HepG2 (cell line): Measurements from ENCODE around the gene C17orf75. TPM values are rescaled to one million over a fixed set of nuclear protein-coding genes. Genes with fewer than 3 reads are reported as not detected.

ENCODE experiments used
- ATAC-seq: fragments of 200-7000 bp; cut with Tn5 transposase; 3 replicates; pipeline ENCODE4 v1.9.1; 2020; ENCODE audit warnings: mild to moderate bottlenecking, moderate library complexity
- BruUV-seq: library from RNA; stranded (reverse); fragments of 400-500 nt; replicated peaks from 2 replicates; lab custom pipeline; 2021; lab: Mats Ljungman, UMichigan
- CTCF ChIA-PET: fragments of 300-600 bp; formaldehyde crosslinking; extraction: SDS; loops from one replicate; lab custom pipeline; 2021; ENCODE audit warnings: low total read pairs, inconsistent platforms, low intra/inter-chr PET ratio; lab: Yijun Ruan, JAX
- POLR2A ChIA-PET: fragments of 350-600 bp; sonication (Branson Sonifier 250); formaldehyde crosslinking; loops from one replicate; lab custom pipeline; 2020; ENCODE audit warnings: antibody characterized with exemption, inconsistent platforms; lab: Yijun Ruan, JAX
- DNase-seq: peaks from one replicate; pipeline ENCODE4 v3.0.0-alpha.2; 2015; ENCODE audit warnings: low spot score
- FAIRE-seq: peaks from 3 replicates; lab custom pipeline; 2011; peaks lifted over from hg19 to GRCh38; lab: Jason Lieb, UNC
- H2AFZ ChIP-seq: one replicate; pipeline ENCODE4 v1.6.1; 2011; ENCODE audit warnings: low read length, inconsistent platforms
- H3K27ac ChIP-seq: fragments of 300-600 bp; 3 replicates; pipeline ENCODE4 v1.8.0; 2011; ENCODE audit warnings: mixed run types, mild to moderate bottlenecking, mixed read lengths, low read length, inconsistent platforms; ENCODE audit not compliant: insufficient read depth; ENCODE audit errors: extremely low read length
- H3K27me3 ChIP-seq, 2 experiments: fragments of 200-600 bp in 1 of 2; 2 replicates in 1 of 2; 3 replicates in 1 of 2; pipeline versions ENCODE4 v1.6.0 to v1.8.0; 2011; ENCODE audit warnings: low read length in 2 of 2, mild to moderate bottlenecking in 2 of 2, moderate library complexity in 2 of 2, inconsistent platforms in 1 of 2; ENCODE audit not compliant: insufficient read depth in 2 of 2, control insufficient read depth in 1 of 2
- H3K36me3 ChIP-seq, 2 experiments: fragments of 200-600 bp in 1 of 2; replicated peaks in 1 of 2; 2 replicates in 1 of 2; 3 replicates in 1 of 2; pipeline versions ENCODE4 v1.5.1 to v1.8.0; 2011; ENCODE audit warnings: low read length in 2 of 2, inconsistent platforms in 1 of 2; ENCODE audit not compliant: insufficient read depth in 2 of 2, control insufficient read depth in 1 of 2
- H3K4me1 ChIP-seq: 2 replicates; pipeline ENCODE4 v1.5.1; 2012; ENCODE audit warnings: low read length, inconsistent platforms; ENCODE audit not compliant: insufficient read depth
- H3K4me2 ChIP-seq: 2 replicates; pipeline ENCODE4 v1.6.0; 2011; ENCODE audit warnings: low read depth, low read length, inconsistent platforms
- H3K4me3 ChIP-seq, 3 experiments: fragments of 200-600 bp in 1 of 3; sonication (generic), shearing (Covaris generic) in 1 of 3; replicated peaks in 1 of 3; 2 replicates each; pipeline ENCODE4 v1.5.1; 2011 to 2016; ENCODE audit warnings: low read length in 3 of 3, inconsistent platforms in 2 of 3, low read depth in 2 of 3, mild to moderate bottlenecking in 2 of 3, control low read depth in 1 of 3, mixed read lengths in 1 of 3; ENCODE audit not compliant: insufficient read depth in 1 of 3
- H3K79me2 ChIP-seq: one replicate; pipeline ENCODE4 v1.6.1; 2011; ENCODE audit warnings: low read length, inconsistent platforms; ENCODE audit not compliant: insufficient read depth
- H3K9ac ChIP-seq: 2 replicates; pipeline ENCODE4 v1.6.0; 2011; ENCODE audit warnings: mild to moderate bottlenecking, low read depth, low read length, inconsistent platforms; ENCODE audit not compliant: insufficient read depth
- H3K9me3 ChIP-seq: 2 replicates; pipeline ENCODE4 v1.5.1; 2012; ENCODE audit warnings: mild to moderate bottlenecking, low read length
- H4K20me1 ChIP-seq: 2 replicates; pipeline ENCODE4 v1.6.0; 2011; ENCODE audit warnings: inconsistent platforms, mild to moderate bottlenecking, low read length, moderate library complexity; ENCODE audit not compliant: insufficient read depth
- ESRRA ChIP-seq: sonication (generic); formaldehyde crosslinking; IDR thresholded peaks from 2 replicates; pipeline ENCODE4 v1.5.1; 2020; ENCODE audit warnings: mild to moderate bottlenecking, low read depth, missing genetic modification reagents
- GMEB1 ChIP-seq: sonication (generic); formaldehyde crosslinking; IDR thresholded peaks from 2 replicates; pipeline ENCODE4 v1.5.1; 2020; ENCODE audit warnings: missing genetic modification reagents, mild to moderate bottlenecking, borderline replicate concordance
- MNT ChIP-seq: fragments of 450-650 bp; IDR thresholded peaks from 2 replicates; pipeline ENCODE4 v1.6.1; 2016
- NCOR1 ChIP-seq: fragments of 200-600 bp; sonication (generic); IDR thresholded peaks from 2 replicates; pipeline ENCODE4 v1.7.0; 2017; ENCODE audit warnings: antibody characterized with exemption, low read length, borderline replicate concordance
- NFE2L2 ChIP-seq: fragments of 150-350 bp; IDR thresholded peaks from 2 replicates; pipeline ENCODE4 v1.6.1; 2014; ENCODE audit warnings: low read length
- RFX3 ChIP-seq: IDR thresholded peaks from 2 replicates; pipeline ENCODE4 v1.6.1; 2016; ENCODE audit warnings: missing biosample characterization, missing genetic modification reagents
- SOX13 ChIP-seq, 3 experiments: fragments of 450-650 bp in 1 of 3; sonication (generic) in 1 of 3; formaldehyde crosslinking in 1 of 3; IDR thresholded peaks in 2 of 3; conservative IDR thresholded peaks in 1 of 3; 2 replicates each; pipeline versions ENCODE4 v1.5.0 to v1.6.1; 2016 to 2020; ENCODE audit warnings: antibody characterized with exemption in 1 of 3, mild to moderate bottlenecking in 1 of 3, missing compliant biosample characterization in 1 of 3, missing genetic modification reagents in 1 of 3, moderate library complexity in 1 of 3
- TCF7L2 ChIP-seq: IDR thresholded peaks from 2 replicates; pipeline ENCODE4 v1.6.1; 2011; ENCODE audit warnings: mild to moderate bottlenecking, low read depth, low read length, moderate library complexity
- ZBTB4 ChIP-seq: sonication (generic); formaldehyde crosslinking; IDR thresholded peaks from 2 replicates; pipeline ENCODE4 v1.4.0; 2020; ENCODE audit warnings: missing genetic modification reagents, mild to moderate bottlenecking, borderline replicate concordance
- ZNF570 ChIP-seq: sonication (generic); formaldehyde crosslinking; IDR thresholded peaks from 2 replicates; pipeline ENCODE4 v1.4.0; 2020; ENCODE audit warnings: mild to moderate bottlenecking, missing genetic modification reagents, borderline replicate concordance
- ZNF770 ChIP-seq: sonication (generic); formaldehyde crosslinking; IDR thresholded peaks from 2 replicates; pipeline ENCODE4 v1.5.0; 2020; ENCODE audit warnings: mild to moderate bottlenecking, missing genetic modification reagents
- WGBS: methylation state at CpG from one replicate; pipeline ENCODE4 v1.1.6; 2017; ENCODE audit warnings: low lambda C conversion rate; 5-methylcytosine and 5-hydroxymethylcytosine counted together
- in situ Hi-C: cut with HindIII; loops from 2 replicates; pipeline ENCODE4 v1.10.0; 2017; ENCODE audit warnings: low pct_unique_long_range_greater_than_20kb; ENCODE audit not compliant: extremely low pct_ligation_motif_present
- intact Hi-C: fragments of 100-400 bp; cut with micrococcal nuclease; formaldehyde crosslinking; loops from one replicate; pipeline ENCODE4 v1.10.0; 2022; ENCODE audit not compliant: unreplicated experiment
- polyA plus RNA-seq, 8 experiments: library from polyadenylated mRNA; depleted of rRNA in 3 of 8; stranded (reverse) in 7 of 8; unstranded in 1 of 8; fragments of >200 nt; fragmentation: Illumina TruSeq in 4 of 8; extraction: Trizol in 4 of 8; gene quantifications; 2 replicates each; pipeline versions ENCODE4 v1.2.1 to v1.2.3, GENCODE V29; 2011 to 2016; ENCODE audit warnings: low read depth in 4 of 8, missing spikeins in 1 of 8, mixed read lengths in 1 of 8; ENCODE audit not compliant: insufficient read depth in 1 of 8
- total RNA-seq, 5 experiments: library from RNA; depleted of rRNA; stranded (reverse); fragments of >200 nt; fragmentation: Illumina TruSeq; extraction: Trizol; gene quantifications; 2 replicates each; pipeline ENCODE4 v1.2.3, GENCODE V29; 2016; ENCODE audit warnings: low read depth in 1 of 5

The C17orf75 gene
- total and polyA plus RNA-seq, 2 of the 13 experiments (the other 11 are each of a cell fraction or from before 2014, with no cell fraction given), result 16.2 to 33.0 TPM

- TF ChIP-seq ZBTB4 (CRISPR knock-in tag), result no peak
- TF ChIP-seq TCF7L2, result no peak
- no peak for TF ChIP-seq NCOR1
- no peak for TF ChIP-seq GMEB1 (CRISPR knock-in tag)
These were observed 38.1 kb downstream of the C17orf75 start (continued) for GRCh38 chr17:32303781-32304288.

- Histone ChIP-seq H3K9ac (peak overlapping the region; percentile 14; the same call in 1 of the 2 replicates), H3K9me3 (no peaks in the 10 kb centered on the region), H2AFZ (no peak overlapping the region), H3K4me1 (peaks cover 55% of the 10 kb centered on the region), H3K79me2 (no peaks in the 10 kb centered on the region), H3K36me3 (no peaks in the 10 kb centered on the region), H3K27me3 (peaks cover 0 to 1% of the 10 kb centered on the region in 2 experiments; a peak in 2 of 5 replicates), H3K4me3 (peak overlapping the region in 1 of 3 experiments; percentile 35; a peak in 1 of 6 replicates), H3K27ac (peak overlapping the region; percentile 87), H4K20me1 (no peaks in the 10 kb centered on the region), H3K4me2 (peak overlapping the region; percentile 74)
- DNase-seq (peak; percentile 84), FAIRE-seq (peak; percentile 81), ATAC-seq (peak; percentile 87)
- 0% methylated on average over 7 of the region's 10 CpGs for whole genome bisulfite sequencing
- ChIA-PET CTCF (no interaction called here), POLR2A (no interaction called here)
- no TSS peak for BruUV-seq
- intact Hi-C loops (loop anchor here (5.0 kb wide), 1 partner anchor 51 kb away; no protein-coding TSS in a partner anchor), in situ Hi-C loops (no loop called here)
- TF ChIP-seq ZNF570 (CRISPR knock-in tag) (no peak), RFX3 (CRISPR knock-in tag) (no peak), SOX13 (IDR thresholded peaks at IDR 0.05) (0 out of 2 replicates have a peak, but pooled peaks have one; percentile 15), SOX13 (CRISPR knock-in tag; conservative IDR thresholded peaks at IDR 0.05 in 1 of 2, IDR thresholded peaks at IDR 0.05 in 1 of 2) (peak in 1 of 2 experiments; percentile 78; a peak in 2 of 4 replicates), ZNF770 (CRISPR knock-in tag) (no peak), MNT (no peak), NFE2L2 (no peak), ESRRA (CRISPR knock-in tag) (peak; percentile 96)
These were observed 38.9 kb downstream of the C17orf75 start for GRCh38 chr17:32302860-32303649.
